BLaER1 (cell line): ENCODE data around the gene RNU1-1.
"Not testable (repeated sequence)": the region's sequence is repeated elsewhere in the genome, so short reads cannot be mapped to it uniquely, and the experiment has no call there.

ENCODE experiments used
- H3K27ac ChIP-seq: shearing (Covaris generic); formaldehyde crosslinking; 2 replicates; pipeline ENCODE4 v1.8.1; 2022
- H3K27me3 ChIP-seq: shearing (Covaris generic); formaldehyde crosslinking; 2 replicates; pipeline ENCODE4 v1.8.1; 2022
- H3K36me3 ChIP-seq: shearing (Covaris generic); formaldehyde crosslinking; 2 replicates; pipeline ENCODE4 v1.8.1; 2022
- H3K4me1 ChIP-seq: shearing (Covaris generic); formaldehyde crosslinking; 2 replicates; pipeline ENCODE4 v1.8.1; 2022
- H3K4me2 ChIP-seq: shearing (Covaris generic); formaldehyde crosslinking; 2 replicates; pipeline ENCODE4 v1.8.1; 2022
- H3K4me3 ChIP-seq: shearing (Covaris generic); formaldehyde crosslinking; 2 replicates; pipeline ENCODE4 v1.8.1; 2022
- H3K9ac ChIP-seq: shearing (Covaris generic); formaldehyde crosslinking; 2 replicates; pipeline ENCODE4 v1.8.1; 2022
- H3K9me3 ChIP-seq: shearing (Covaris generic); formaldehyde crosslinking; 2 replicates; pipeline ENCODE4 v1.8.1; 2022
- H4K20me1 ChIP-seq: shearing (Covaris generic); formaldehyde crosslinking; 2 replicates; pipeline ENCODE4 v1.8.1; 2022
- Cebpa-rat ChIP-seq: shearing (Covaris generic); IDR thresholded peaks from 2 replicates; pipeline ENCODE4 v1.8.1; 2022

RNU1-1 gene

DNA sequence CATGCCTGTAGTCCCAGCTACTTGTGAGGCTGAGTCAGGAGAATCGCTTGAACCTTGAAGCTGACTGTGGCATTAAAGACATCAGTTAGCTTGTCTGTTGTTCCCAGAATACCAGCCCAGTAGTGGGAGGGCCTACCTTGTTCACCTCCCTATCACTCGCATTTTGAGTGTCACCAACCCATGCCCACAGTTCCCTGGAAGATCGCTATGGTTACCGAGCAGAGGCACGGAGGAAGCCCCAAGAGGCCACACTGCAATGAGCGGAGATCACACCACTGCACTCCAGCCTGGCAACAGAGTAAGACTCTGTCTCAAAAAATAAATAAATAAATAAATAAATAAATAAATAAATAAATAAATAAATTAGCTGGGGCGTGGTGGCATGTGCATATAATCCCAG is 21.1 kb downstream of the RNU1-1 start:
- not testable (repeated sequence) for H4K20me1 ChIP-seq, H3K27me3 ChIP-seq, H3K27ac ChIP-seq, H3K9ac ChIP-seq, H3K4me3 ChIP-seq, H3K9me3 ChIP-seq
- H3K36me3 ChIP-seq = peaks cover 12% of the 10 kb centered on the region; the same call in 1 of the 2 replicates
- peaks cover 15% of the 10 kb centered on the region for H3K4me1 ChIP-seq
- H3K4me2 ChIP-seq = peak overlapping the region; percentile 40; the same call in 1 of the 2 replicates

- Histone ChIP-seq H3K36me3 (peaks cover 17% of the 10 kb centered on the region; the same call in 1 of the 2 replicates), H3K9me3 (no peaks in the 10 kb centered on the region)
- TF ChIP-seq Cebpa-rat = no peak
These were observed 22.9 kb downstream of the RNU1-1 start for GRCh38 chr1:16491056-16491675.

GRCh38 chr1:16489195-16489880 is 24.7 kb downstream of the RNU1-1 start:
- not testable (repeated sequence) for H4K20me1 ChIP-seq, H3K4me1 ChIP-seq, H3K27me3 ChIP-seq, H3K4me2 ChIP-seq, H3K9ac ChIP-seq, H3K27ac ChIP-seq, H3K4me3 ChIP-seq, H3K9me3 ChIP-seq
- peaks cover 31% of the 10 kb centered on the region; the same call in 1 of the 2 replicates for H3K36me3 ChIP-seq

More at GRCh38 chr1:16491056-16491675, 22.9 kb downstream of the RNU1-1 start:
- H3K4me3 ChIP-seq = no peak overlapping the region
- H3K27me3 ChIP-seq = no peaks in the 10 kb centered on the region
- H3K27ac ChIP-seq = no peak overlapping the region
- peaks cover 9% of the 10 kb centered on the region for H3K4me1 ChIP-seq
- H4K20me1 ChIP-seq = no peaks in the 10 kb centered on the region
- H3K9ac ChIP-seq = no peak overlapping the region
- no peak overlapping the region for H3K4me2 ChIP-seq

DNA sequence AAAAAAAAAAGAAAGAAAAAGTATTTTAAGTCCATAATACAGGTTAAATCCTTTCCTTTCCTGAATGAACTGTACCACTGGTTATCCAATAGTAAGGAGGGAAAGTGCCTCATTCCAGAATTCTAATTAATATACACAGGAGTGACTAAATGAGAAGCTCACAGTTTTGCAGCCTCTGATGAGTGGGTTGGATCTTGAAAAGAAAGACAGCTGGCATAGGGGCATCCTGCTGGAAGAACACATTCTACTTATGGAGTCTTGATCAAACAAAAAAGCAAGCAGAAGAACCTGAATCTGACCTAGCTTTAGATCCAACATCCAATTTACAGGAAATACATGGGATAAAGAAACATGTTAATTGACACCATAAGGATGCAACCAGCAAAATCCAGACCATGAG is 27.1 kb downstream of the RNU1-1 start:
- H3K9ac ChIP-seq, H3K9me3 ChIP-seq, H3K27me3 ChIP-seq, H3K27ac ChIP-seq, H3K4me3 ChIP-seq, H4K20me1 ChIP-seq, H3K4me1 ChIP-seq, H3K4me2 ChIP-seq: not testable (repeated sequence)
- peaks cover 47% of the 10 kb centered on the region for H3K36me3 ChIP-seq

GRCh38 chr1:16486316-16486715 is 27.8 kb downstream of the RNU1-1 start:
- not testable (repeated sequence) for H4K20me1 ChIP-seq, H3K4me2 ChIP-seq, H3K27me3 ChIP-seq, H3K9me3 ChIP-seq, H3K4me3 ChIP-seq, H3K4me1 ChIP-seq, H3K9ac ChIP-seq, H3K27ac ChIP-seq
- peaks cover 54% of the 10 kb centered on the region for H3K36me3 ChIP-seq

GRCh38 chr1:16484931-16485330 is 29.2 kb downstream of the RNU1-1 start:
- Histone ChIP-seq H3K27me3 (no peaks in the 10 kb centered on the region), H3K36me3 (peaks cover 62% of the 10 kb centered on the region), H4K20me1 (no peaks in the 10 kb centered on the region), H3K27ac (no peak overlapping the region), H3K9me3 (no peaks in the 10 kb centered on the region), H3K9ac (no peak overlapping the region), H3K4me1 (no peaks in the 10 kb centered on the region), H3K4me3 (no peak overlapping the region), H3K4me2 (no peak overlapping the region)
- TF ChIP-seq Cebpa-rat = no peak

DNA sequence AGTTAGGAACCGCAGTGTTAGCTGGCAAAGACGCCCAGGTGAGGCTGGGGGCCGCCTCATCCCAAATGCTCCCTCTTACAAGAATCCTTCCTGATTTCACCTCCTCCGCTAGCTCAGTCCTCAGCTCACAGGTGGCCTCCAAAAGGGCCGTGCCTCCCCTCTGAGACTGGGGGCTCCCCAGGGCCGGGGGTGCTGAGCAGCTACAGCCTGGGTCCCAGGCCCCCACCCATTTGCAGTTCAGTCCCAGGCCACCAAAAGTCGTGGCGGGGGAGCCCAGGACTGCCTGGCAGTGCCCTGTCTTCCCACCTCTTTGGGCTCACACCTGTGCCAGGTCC is 29.6 kb downstream of the RNU1-1 start:
- no peak for TF ChIP-seq Cebpa-rat
- peaks cover 62% of the 10 kb centered on the region for H3K36me3 ChIP-seq
- no peaks in the 10 kb centered on the region for H3K9me3 ChIP-seq
- no peak overlapping the region for H3K27ac ChIP-seq
- no peaks in the 10 kb centered on the region for H4K20me1 ChIP-seq
- H3K27me3 ChIP-seq = no peaks in the 10 kb centered on the region
- no peaks in the 10 kb centered on the region for H3K4me1 ChIP-seq
- no peak overlapping the region for H3K9ac ChIP-seq
- H3K4me3 ChIP-seq = no peak overlapping the region
- no peak overlapping the region for H3K4me2 ChIP-seq

- H3K9ac ChIP-seq, H3K4me1 ChIP-seq, H4K20me1 ChIP-seq, H3K27me3 ChIP-seq, H3K9me3 ChIP-seq, H3K27ac ChIP-seq, H3K4me2 ChIP-seq, H3K4me3 ChIP-seq: not testable (repeated sequence)
- H3K36me3 ChIP-seq = peaks cover 60% of the 10 kb centered on the region
These were observed 30.2 kb downstream of the RNU1-1 start for GRCh38 chr1:16483639-16484500.

GRCh38 chr1:16483146-16483545 is 30.9 kb downstream of the RNU1-1 start:
- H3K9ac ChIP-seq, H3K4me3 ChIP-seq, H3K4me2 ChIP-seq, H3K9me3 ChIP-seq, H3K27me3 ChIP-seq, H3K27ac ChIP-seq, H3K4me1 ChIP-seq, H4K20me1 ChIP-seq: not testable (repeated sequence)
- H3K36me3 ChIP-seq = peaks cover 67% of the 10 kb centered on the region

- no peak for TF ChIP-seq Cebpa-rat
- no peak overlapping the region for H3K9ac ChIP-seq
- H3K4me2 ChIP-seq = peak overlapping the region; percentile 62
- H3K27me3 ChIP-seq = no peaks in the 10 kb centered on the region
- H3K27ac ChIP-seq = no peak overlapping the region
- H3K36me3 ChIP-seq = peaks cover 76% of the 10 kb centered on the region
- no peak overlapping the region for H3K4me3 ChIP-seq
- H4K20me1 ChIP-seq = no peaks in the 10 kb centered on the region
- H3K9me3 ChIP-seq = no peaks in the 10 kb centered on the region
- peaks cover 20% of the 10 kb centered on the region for H3K4me1 ChIP-seq
These were observed 36.0 kb downstream of the RNU1-1 start for GRCh38 chr1:16478091-16478490.

- H4K20me1 ChIP-seq, H3K27me3 ChIP-seq: not testable (repeated sequence)
These were observed 38.0 kb downstream of the RNU1-1 start for GRCh38 chr1:16475771-16476770.

DNA sequence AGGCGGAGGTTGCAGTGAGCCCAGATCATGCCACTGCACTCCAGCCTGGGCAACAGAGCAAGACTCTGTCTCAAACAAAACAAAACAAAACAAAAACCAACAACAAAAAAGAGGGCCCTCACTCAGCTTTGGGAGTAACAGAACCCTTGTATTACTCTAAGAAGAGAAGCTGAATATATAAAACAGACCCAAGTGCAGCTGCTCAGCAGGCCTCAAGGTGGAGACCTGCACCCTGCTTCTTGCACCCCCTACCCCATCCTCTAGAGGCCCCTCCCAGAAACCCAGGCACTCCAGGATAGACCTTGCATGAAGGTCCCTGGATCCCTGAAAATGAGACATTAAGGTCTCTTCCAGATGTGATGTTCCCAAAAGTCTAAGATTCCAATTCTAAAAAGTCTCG is 39.2 kb downstream of the RNU1-1 start:
- not testable (repeated sequence) for H3K27me3 ChIP-seq, H3K9me3 ChIP-seq, H3K4me3 ChIP-seq, H3K9ac ChIP-seq, H4K20me1 ChIP-seq, H3K4me2 ChIP-seq, H3K27ac ChIP-seq
- Histone ChIP-seq H3K36me3 (peaks cover 50% of the 10 kb centered on the region), H3K4me1 (peaks cover 20% of the 10 kb centered on the region)

More at GRCh38 chr1:16475771-16476770, 38.0 kb downstream of the RNU1-1 start:
- H3K4me2 ChIP-seq, H3K9me3 ChIP-seq, H3K9ac ChIP-seq, H3K27ac ChIP-seq, H3K4me3 ChIP-seq: not testable (repeated sequence)
- Histone ChIP-seq H3K36me3 (peaks cover 62% of the 10 kb centered on the region), H3K4me1 (peaks cover 20% of the 10 kb centered on the region)
